HepG2 (cell line): Measurements from ENCODE around the gene IRS1. TPM values are rescaled to one million over a fixed set of nuclear protein-coding genes. Genes with fewer than 3 reads are reported as not detected.

Experiments
- EP300 ChIP-seq, 3 experiments: sonication (generic) in 1 of 3; formaldehyde crosslinking in 1 of 3; IDR thresholded peaks; 2 replicates each; pipeline versions ENCODE4 v1.5.1 to v1.6.1; 2011 to 2020; ENCODE audit warnings: low read depth in 2 of 3, low read length in 2 of 3, borderline replicate concordance in 1 of 3, improper control_type of control experiment in 1 of 3, mild to moderate bottlenecking in 1 of 3, missing genetic modification reagents in 1 of 3, moderate library complexity in 1 of 3
- FOXJ3 ChIP-seq: sonication (generic); formaldehyde crosslinking; IDR thresholded peaks from 2 replicates; pipeline ENCODE4 v1.4.0; 2020; ENCODE audit warnings: missing genetic modification reagents, mild to moderate bottlenecking, borderline replicate concordance
- HOXA7 ChIP-seq: sonication (generic); formaldehyde crosslinking; IDR thresholded peaks from 2 replicates; pipeline ENCODE4 v1.8.1; 2022; ENCODE audit warnings: mild to moderate bottlenecking, missing genetic modification reagents, moderate library complexity
- KAT7 ChIP-seq: IDR thresholded peaks from 2 replicates; pipeline ENCODE4 v1.6.1; 2018; ENCODE audit warnings: borderline replicate concordance, missing compliant biosample characterization
- MBD4 ChIP-seq: IDR thresholded peaks from 2 replicates; pipeline ENCODE4 v1.6.1; 2012; ENCODE audit warnings: low read length, inconsistent platforms, borderline replicate concordance
- MTF1 ChIP-seq: sonication (generic); formaldehyde crosslinking; IDR thresholded peaks from 2 replicates; pipeline ENCODE4 v1.5.0; 2020; ENCODE audit warnings: missing genetic modification reagents
- NR2F6 ChIP-seq, 2 experiments: IDR thresholded peaks; 2 replicates each; pipeline ENCODE4 v1.6.1; 2016; ENCODE audit warnings: antibody characterized with exemption in 1 of 2, mild to moderate bottlenecking in 1 of 2
- YY1 ChIP-seq: IDR thresholded peaks from 2 replicates; pipeline ENCODE4 v1.6.1; 2011; ENCODE audit warnings: low read length, low read depth, moderate library complexity, mild to moderate bottlenecking; ENCODE audit not compliant: insufficient read depth, insufficient replicate concordance
- ZEB1 ChIP-seq: IDR thresholded peaks from 2 replicates; pipeline ENCODE4 v1.6.1; 2012; ENCODE audit warnings: mild to moderate bottlenecking, low read depth, inconsistent platforms; ENCODE audit not compliant: insufficient replicate concordance
- polyA plus RNA-seq, 8 experiments: library from polyadenylated mRNA; depleted of rRNA in 3 of 8; stranded (reverse) in 7 of 8; unstranded in 1 of 8; fragments of >200 nt; fragmentation: Illumina TruSeq in 4 of 8; extraction: Trizol in 4 of 8; gene quantifications; 2 replicates each; pipeline versions ENCODE4 v1.2.1 to v1.2.3, GENCODE V29; 2011 to 2016; ENCODE audit warnings: low read depth in 4 of 8, missing spikeins in 1 of 8, mixed read lengths in 1 of 8; ENCODE audit not compliant: insufficient read depth in 1 of 8
- total RNA-seq, 5 experiments: library from RNA; depleted of rRNA; stranded (reverse); fragments of >200 nt; fragmentation: Illumina TruSeq; extraction: Trizol; gene quantifications; 2 replicates each; pipeline ENCODE4 v1.2.3, GENCODE V29; 2016; ENCODE audit warnings: low read depth in 1 of 5
- TF ChIP-seq, protein P1 (sequence below): sonication (generic); formaldehyde crosslinking; conservative IDR thresholded peaks from 2 replicates; pipeline ENCODE4 v1.8.0; 2022; ENCODE audit warnings: mild to moderate bottlenecking, moderate library complexity, missing genetic modification reagents
- TF ChIP-seq, protein P2 (sequence below): sonication (generic); formaldehyde crosslinking; IDR thresholded peaks from 2 replicates; pipeline ENCODE4 v1.4.0; 2020; ENCODE audit warnings: missing genetic modification reagents, borderline replicate concordance
- TF ChIP-seq, protein P3 (sequence below): sonication (generic); formaldehyde crosslinking; IDR thresholded peaks from 2 replicates; pipeline ENCODE4 v1.4.0; 2020; ENCODE audit warnings: missing genetic modification reagents, borderline replicate concordance
- TF ChIP-seq, protein P4 (sequence below): sonication (generic); formaldehyde crosslinking; IDR thresholded peaks from 2 replicates; pipeline ENCODE4 v1.5.0; 2020; ENCODE audit warnings: mild to moderate bottlenecking, missing genetic modification reagents, borderline replicate concordance
- TF ChIP-seq, protein P5 (sequence below): sonication (generic); formaldehyde crosslinking; IDR thresholded peaks from 2 replicates; pipeline ENCODE4 v1.8.0; 2023; ENCODE audit warnings: mild to moderate bottlenecking, missing genetic modification reagents

The IRS1 gene
- total and polyA plus RNA-seq, 2 of the 13 experiments (the other 11 are each of a cell fraction or from before 2014, with no cell fraction given), result 8.7 to 9.0 TPM

DNA sequence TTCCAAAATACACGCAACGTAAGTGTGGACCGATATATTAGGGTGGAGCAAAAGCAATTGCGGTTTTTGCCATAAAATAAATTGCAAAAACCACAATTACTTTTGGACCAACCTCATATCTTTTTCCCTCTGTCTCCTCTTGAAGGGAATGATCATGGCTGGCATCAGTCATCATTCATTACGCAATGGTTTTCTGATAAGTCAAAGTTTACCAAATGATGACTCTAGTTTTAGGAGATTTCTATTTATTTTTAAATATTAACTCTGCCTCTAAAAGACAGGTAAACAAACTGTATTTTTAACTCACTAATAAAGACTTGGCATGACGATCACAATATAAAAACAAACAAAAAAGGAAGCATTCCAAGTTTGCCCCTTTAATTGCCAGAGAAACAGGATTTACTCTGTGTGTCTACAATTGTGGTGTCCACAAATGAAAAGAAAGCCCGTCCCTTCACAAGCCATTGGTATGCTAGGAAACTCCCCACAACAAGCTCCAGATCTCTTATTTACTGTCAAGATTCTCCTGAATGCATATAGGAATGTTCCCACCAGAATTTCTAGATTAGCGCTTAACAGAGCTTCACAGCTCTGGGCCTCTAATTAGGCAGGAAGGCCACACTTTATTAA is 61.3 kb downstream of the IRS1 start (continued):
- TF ChIP-seq, protein P1, sequence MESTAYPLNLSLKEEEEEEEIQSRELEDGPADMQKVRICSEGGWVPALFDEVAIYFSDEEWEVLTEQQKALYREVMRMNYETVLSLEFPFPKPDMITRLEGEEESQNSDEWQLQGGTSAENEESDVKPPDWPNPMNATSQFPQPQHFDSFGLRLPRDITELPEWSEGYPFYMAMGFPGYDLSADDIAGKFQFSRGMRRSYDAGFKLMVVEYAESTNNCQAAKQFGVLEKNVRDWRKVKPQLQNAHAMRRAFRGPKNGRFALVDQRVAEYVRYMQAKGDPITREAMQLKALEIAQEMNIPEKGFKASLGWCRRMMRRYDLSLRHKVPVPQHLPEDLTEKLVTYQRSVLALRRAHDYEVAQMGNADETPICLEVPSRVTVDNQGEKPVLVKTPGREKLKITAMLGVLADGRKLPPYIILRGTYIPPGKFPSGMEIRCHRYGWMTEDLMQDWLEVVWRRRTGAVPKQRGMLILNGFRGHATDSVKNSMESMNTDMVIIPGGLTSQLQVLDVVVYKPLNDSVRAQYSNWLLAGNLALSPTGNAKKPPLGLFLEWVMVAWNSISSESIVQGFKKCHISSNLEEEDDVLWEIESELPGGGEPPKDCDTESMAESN (CRISPR knock-in tag), result 0 out of 2 replicates have a peak, but pooled peaks have one; percentile 11
- TF ChIP-seq, protein P2, sequence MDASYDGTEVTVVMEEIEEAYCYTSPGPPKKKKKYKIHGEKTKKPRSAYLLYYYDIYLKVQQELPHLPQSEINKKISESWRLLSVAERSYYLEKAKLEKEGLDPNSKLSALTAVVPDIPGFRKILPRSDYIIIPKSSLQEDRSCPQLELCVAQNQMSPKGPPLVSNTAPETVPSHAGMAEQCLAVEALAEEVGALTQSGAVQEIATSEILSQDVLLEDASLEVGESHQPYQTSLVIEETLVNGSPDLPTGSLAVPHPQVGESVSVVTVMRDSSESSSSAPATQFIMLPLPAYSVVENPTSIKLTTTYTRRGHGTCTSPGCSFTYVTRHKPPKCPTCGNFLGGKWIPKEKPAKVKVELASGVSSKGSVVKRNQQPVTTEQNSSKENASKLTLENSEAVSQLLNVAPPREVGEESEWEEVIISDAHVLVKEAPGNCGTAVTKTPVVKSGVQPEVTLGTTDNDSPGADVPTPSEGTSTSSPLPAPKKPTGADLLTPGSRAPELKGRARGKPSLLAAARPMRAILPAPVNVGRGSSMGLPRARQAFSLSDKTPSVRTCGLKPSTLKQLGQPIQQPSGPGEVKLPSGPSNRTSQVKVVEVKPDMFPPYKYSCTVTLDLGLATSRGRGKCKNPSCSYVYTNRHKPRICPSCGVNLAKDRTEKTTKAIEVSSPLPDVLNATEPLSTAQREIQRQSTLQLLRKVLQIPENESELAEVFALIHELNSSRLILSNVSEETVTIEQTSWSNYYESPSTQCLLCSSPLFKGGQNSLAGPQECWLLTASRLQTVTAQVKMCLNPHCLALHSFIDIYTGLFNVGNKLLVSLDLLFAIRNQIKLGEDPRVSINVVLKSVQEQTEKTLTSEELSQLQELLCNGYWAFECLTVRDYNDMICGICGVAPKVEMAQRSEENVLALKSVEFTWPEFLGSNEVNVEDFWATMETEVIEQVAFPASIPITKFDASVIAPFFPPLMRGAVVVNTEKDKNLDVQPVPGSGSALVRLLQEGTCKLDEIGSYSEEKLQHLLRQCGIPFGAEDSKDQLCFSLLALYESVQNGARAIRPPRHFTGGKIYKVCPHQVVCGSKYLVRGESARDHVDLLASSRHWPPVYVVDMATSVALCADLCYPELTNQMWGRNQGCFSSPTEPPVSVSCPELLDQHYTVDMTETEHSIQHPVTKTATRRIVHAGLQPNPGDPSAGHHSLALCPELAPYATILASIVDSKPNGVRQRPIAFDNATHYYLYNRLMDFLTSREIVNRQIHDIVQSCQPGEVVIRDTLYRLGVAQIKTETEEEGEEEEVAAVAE, result 0 out of 2 replicates have a peak, but pooled peaks have one; percentile 4
- TF ChIP-seq, protein P3, sequence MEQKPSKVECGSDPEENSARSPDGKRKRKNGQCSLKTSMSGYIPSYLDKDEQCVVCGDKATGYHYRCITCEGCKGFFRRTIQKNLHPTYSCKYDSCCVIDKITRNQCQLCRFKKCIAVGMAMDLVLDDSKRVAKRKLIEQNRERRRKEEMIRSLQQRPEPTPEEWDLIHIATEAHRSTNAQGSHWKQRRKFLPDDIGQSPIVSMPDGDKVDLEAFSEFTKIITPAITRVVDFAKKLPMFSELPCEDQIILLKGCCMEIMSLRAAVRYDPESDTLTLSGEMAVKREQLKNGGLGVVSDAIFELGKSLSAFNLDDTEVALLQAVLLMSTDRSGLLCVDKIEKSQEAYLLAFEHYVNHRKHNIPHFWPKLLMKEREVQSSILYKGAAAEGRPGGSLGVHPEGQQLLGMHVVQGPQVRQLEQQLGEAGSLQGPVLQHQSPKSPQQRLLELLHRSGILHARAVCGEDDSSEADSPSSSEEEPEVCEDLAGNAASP (CRISPR knock-in tag), result no peak
- TF ChIP-seq, protein P4, sequence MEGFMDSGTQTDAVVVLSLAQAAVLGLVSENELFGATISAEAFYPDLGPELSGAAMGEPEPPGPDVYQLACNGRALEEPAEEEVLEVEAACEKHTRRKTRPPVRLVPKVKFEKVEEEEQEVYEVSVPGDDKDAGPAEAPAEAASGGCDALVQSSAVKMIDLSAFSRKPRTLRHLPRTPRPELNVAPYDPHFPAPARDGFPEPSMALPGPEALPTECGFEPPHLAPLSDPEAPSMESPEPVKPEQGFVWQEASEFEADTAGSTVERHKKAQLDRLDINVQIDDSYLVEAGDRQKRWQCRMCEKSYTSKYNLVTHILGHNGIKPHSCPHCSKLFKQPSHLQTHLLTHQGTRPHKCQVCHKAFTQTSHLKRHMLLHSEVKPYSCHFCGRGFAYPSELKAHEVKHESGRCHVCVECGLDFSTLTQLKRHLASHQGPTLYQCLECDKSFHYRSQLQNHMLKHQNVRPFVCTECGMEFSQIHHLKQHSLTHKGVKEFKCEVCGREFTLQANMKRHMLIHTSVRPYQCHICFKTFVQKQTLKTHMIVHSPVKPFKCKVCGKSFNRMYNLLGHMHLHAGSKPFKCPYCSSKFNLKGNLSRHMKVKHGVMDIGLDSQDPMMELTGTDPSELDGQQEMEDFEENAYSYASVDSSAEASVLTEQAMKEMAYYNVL (CRISPR knock-in tag), result 0 out of 2 replicates have a peak, but pooled peaks have one; percentile 2
- TF ChIP-seq, protein P5, sequence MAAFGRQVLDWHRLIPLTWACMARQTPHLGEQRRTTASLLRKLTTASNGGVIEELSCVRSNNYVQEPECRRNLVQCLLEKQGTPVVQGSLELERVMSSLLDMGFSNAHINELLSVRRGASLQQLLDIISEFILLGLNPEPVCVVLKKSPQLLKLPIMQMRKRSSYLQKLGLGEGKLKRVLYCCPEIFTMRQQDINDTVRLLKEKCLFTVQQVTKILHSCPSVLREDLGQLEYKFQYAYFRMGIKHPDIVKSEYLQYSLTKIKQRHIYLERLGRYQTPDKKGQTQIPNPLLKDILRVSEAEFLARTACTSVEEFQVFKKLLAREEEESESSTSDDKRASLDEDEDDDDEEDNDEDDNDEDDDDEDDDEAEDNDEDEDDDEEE (CRISPR knock-in tag), result no peak
- TF ChIP-seq MTF1 (CRISPR knock-in tag) (no peak), EP300 (IDR thresholded peaks at IDR 0.05; ENCODE audit: low read depth in 2 of 2, low read length in 2 of 2) (peak in 1 of 2 experiments; percentile 66; a peak in 1 of 4 replicates), EP300 (CRISPR knock-in tag; IDR thresholded peaks at IDR 0.05; ENCODE audit: borderline replicate concordance) (no peak), YY1 (no peak), FOXJ3 (no peak), MBD4 (no peak), ZEB1 (peak; percentile 35), HOXA7 (no peak), KAT7 (0 out of 2 replicates have a peak, but pooled peaks have one; percentile 11), NR2F6 (IDR thresholded peaks at IDR 0.05) (no peak), NR2F6 (CRISPR knock-in tag; IDR thresholded peaks at IDR 0.05) (no peak)
